A549 (cell line): ENCODE measurements around the gene GCHFR.

Source experiments
- BHLHE40 ChIP-seq: IDR thresholded peaks from 2 replicates; pipeline ENCODE4 v1.6.1; 2012; ENCODE audit warnings: low read depth, low read length, inconsistent platforms
- CBX2 ChIP-seq: fragments of 200-600 bp; sonication (generic); IDR thresholded peaks from 2 replicates; pipeline ENCODE4 v1.6.1; 2016; ENCODE audit warnings: low read depth, mild to moderate bottlenecking, borderline replicate concordance
- SMC3 ChIP-seq: fragments of >200 bp; sonication (Bioruptor Twin); formaldehyde crosslinking; IDR thresholded peaks from 3 replicates; pipeline ENCODE4 v1.6.1; 2018; ENCODE audit warnings: inconsistent platforms
- TF ChIP-seq, protein P1 (sequence below): fragments of >200 bp; sonication (Bioruptor Twin); formaldehyde crosslinking; IDR thresholded peaks from 3 replicates; pipeline ENCODE4 v1.5.1; 2016

DNA sequence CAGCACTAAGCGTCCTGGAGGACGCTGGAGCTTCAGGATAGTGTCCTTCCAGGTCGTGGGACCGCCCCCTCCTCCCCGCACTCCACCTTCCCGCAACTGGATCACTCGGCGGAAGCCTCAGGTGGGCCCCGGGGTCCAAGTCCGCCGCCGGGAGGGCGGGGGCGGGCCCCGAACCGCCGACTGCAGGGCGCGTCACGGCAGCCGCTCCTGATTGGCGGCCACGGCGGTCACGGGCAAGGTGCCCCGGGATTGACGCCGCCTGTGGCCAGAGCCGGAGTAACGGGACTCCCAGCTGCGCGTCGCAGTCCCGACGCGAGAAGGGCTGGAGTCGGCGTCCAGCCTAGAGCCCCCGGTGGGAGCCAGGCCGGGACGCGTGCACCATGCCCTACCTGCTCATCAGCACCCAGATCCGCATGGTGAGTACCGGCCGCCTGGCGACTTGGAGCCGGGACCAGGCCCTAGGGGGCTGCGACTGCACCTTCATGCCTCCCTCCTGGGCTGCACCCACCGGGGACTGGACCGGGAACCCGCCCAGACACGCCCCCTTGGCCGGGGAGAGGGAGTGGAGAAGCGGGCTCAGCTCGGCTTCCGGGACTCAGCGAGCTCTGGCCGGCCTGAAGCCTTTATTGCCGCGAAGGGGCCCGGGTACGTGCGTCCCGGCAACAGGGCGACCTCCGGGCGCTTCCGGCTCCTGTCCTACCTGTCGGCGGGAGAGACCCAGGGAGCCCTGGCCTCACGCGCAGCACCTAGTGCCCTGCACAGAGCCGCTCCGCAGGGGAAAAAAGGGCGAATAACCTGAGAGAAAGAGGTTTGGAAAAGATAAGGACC is at the start of gene GCHFR:
- no peak for TF ChIP-seq CBX2
- TF ChIP-seq BHLHE40 = no peak
- TF ChIP-seq, protein P1, sequence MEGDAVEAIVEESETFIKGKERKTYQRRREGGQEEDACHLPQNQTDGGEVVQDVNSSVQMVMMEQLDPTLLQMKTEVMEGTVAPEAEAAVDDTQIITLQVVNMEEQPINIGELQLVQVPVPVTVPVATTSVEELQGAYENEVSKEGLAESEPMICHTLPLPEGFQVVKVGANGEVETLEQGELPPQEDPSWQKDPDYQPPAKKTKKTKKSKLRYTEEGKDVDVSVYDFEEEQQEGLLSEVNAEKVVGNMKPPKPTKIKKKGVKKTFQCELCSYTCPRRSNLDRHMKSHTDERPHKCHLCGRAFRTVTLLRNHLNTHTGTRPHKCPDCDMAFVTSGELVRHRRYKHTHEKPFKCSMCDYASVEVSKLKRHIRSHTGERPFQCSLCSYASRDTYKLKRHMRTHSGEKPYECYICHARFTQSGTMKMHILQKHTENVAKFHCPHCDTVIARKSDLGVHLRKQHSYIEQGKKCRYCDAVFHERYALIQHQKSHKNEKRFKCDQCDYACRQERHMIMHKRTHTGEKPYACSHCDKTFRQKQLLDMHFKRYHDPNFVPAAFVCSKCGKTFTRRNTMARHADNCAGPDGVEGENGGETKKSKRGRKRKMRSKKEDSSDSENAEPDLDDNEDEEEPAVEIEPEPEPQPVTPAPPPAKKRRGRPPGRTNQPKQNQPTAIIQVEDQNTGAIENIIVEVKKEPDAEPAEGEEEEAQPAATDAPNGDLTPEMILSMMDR = peak; percentile 20; the same call in 1 of the 3 replicates
- TF ChIP-seq SMC3 = no peak
